ENCODE measurements around the gene OR2C1. TPM values are rescaled to one million over a fixed set of nuclear protein-coding genes. Genes with fewer than 3 reads are reported as not detected.

Gene OR2C1
- total RNA-seq, 1 experiment from 2014 or later: not detected

- H3K4me1 Mint-ChIP-seq: no peaks in the 10 kb centered on the region
- ChIA-PET CTCF (no interaction called here), POLR2A (no interaction called here)
- H3K36me3 Mint-ChIP-seq: peaks cover 81% of the 10 kb centered on the region
- DNase-seq (ENCODE audit: low spot score): no peak
- H3K27me3 Mint-ChIP-seq (ENCODE audit: low read depth): no peaks in the 10 kb centered on the region
- H3K27ac Mint-ChIP-seq: no peak overlapping the region
- ATAC-seq: no peak
- peaks cover 28% of the 10 kb centered on the region for H3K9me3 Mint-ChIP-seq
- no peak overlapping the region for H3K4me3 Mint-ChIP-seq
- TF ChIP-seq ZNF396 (CRISPR knock-in tag; IDR thresholded peaks at IDR 0.05; ENCODE audit: borderline replicate concordance): no peak
- no peak for TF ChIP-seq ZNF416 (CRISPR knock-in tag; IDR thresholded peaks at IDR 0.05)
- TF ChIP-seq ZNF532 (CRISPR knock-in tag; IDR thresholded peaks at IDR 0.05; ENCODE audit: borderline replicate concordance): no peak
- no peak for TF ChIP-seq ZNF232 (CRISPR knock-in tag; IDR thresholded peaks at IDR 0.05)
- no peak for TF ChIP-seq AR (CRISPR knock-in tag; IDR thresholded peaks at IDR 0.05)
- TF ChIP-seq, protein P1, sequence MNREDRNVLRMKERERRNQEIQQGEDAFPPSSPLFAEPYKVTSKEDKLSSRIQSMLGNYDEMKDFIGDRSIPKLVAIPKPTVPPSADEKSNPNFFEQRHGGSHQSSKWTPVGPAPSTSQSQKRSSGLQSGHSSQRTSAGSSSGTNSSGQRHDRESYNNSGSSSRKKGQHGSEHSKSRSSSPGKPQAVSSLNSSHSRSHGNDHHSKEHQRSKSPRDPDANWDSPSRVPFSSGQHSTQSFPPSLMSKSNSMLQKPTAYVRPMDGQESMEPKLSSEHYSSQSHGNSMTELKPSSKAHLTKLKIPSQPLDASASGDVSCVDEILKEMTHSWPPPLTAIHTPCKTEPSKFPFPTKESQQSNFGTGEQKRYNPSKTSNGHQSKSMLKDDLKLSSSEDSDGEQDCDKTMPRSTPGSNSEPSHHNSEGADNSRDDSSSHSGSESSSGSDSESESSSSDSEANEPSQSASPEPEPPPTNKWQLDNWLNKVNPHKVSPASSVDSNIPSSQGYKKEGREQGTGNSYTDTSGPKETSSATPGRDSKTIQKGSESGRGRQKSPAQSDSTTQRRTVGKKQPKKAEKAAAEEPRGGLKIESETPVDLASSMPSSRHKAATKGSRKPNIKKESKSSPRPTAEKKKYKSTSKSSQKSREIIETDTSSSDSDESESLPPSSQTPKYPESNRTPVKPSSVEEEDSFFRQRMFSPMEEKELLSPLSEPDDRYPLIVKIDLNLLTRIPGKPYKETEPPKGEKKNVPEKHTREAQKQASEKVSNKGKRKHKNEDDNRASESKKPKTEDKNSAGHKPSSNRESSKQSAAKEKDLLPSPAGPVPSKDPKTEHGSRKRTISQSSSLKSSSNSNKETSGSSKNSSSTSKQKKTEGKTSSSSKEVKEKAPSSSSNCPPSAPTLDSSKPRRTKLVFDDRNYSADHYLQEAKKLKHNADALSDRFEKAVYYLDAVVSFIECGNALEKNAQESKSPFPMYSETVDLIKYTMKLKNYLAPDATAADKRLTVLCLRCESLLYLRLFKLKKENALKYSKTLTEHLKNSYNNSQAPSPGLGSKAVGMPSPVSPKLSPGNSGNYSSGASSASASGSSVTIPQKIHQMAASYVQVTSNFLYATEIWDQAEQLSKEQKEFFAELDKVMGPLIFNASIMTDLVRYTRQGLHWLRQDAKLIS (CRISPR knock-in tag; IDR thresholded peaks at IDR 0.05; ENCODE audit: borderline replicate concordance): no peak
- TF ChIP-seq JAZF1 (CRISPR knock-in tag; IDR thresholded peaks at IDR 0.05): no peak
- no peak for TF ChIP-seq JUN (CRISPR knock-in tag; IDR thresholded peaks at IDR 0.05)
- no peak for TF ChIP-seq ESRRA (CRISPR knock-in tag; IDR thresholded peaks at IDR 0.05; ENCODE audit: borderline replicate concordance)
- TF ChIP-seq, protein P2, sequence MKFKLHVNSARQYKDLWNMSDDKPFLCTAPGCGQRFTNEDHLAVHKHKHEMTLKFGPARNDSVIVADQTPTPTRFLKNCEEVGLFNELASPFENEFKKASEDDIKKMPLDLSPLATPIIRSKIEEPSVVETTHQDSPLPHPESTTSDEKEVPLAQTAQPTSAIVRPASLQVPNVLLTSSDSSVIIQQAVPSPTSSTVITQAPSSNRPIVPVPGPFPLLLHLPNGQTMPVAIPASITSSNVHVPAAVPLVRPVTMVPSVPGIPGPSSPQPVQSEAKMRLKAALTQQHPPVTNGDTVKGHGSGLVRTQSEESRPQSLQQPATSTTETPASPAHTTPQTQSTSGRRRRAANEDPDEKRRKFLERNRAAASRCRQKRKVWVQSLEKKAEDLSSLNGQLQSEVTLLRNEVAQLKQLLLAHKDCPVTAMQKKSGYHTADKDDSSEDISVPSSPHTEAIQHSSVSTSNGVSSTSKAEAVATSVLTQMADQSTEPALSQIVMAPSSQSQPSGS (CRISPR knock-in tag; IDR thresholded peaks at IDR 0.05; ENCODE audit: borderline replicate concordance, low read depth): no peak
- TF ChIP-seq CBFB (CRISPR knock-in tag; IDR thresholded peaks at IDR 0.05; ENCODE audit: low read depth): no peak
- TF ChIP-seq IRF1 (CRISPR knock-in tag; IDR thresholded peaks at IDR 0.05): no peak
- no peak for TF ChIP-seq ZNF219 (CRISPR knock-in tag; IDR thresholded peaks at IDR 0.05; ENCODE audit: borderline replicate concordance)
- TF ChIP-seq E2F1 (CRISPR knock-in tag; IDR thresholded peaks at IDR 0.05): no peak
- TF ChIP-seq ATF6 (CRISPR knock-in tag; IDR thresholded peaks at IDR 0.05): no peak
- no peak for TF ChIP-seq ATF3 (CRISPR knock-in tag; conservative IDR thresholded peaks at IDR 0.05)
- TF ChIP-seq TEAD1 (CRISPR knock-in tag; IDR thresholded peaks at IDR 0.05): no peak
Measured at GRCh38 chr16:3389663-3390338, 34.1 kb downstream of the OR2C1 start.

Data from WTC11 (cell line).